Neural cell (in vitro differentiated cells): ENCODE data around the gene SCN3B.

Experiments
- EP300 ChIP-seq: fragments of 450-650 bp; conservative IDR thresholded peaks from 2 replicates; pipeline ENCODE4 v1.6.1; 2014; ENCODE audit warnings: antibody characterized with exemption, mild to moderate bottlenecking, moderate library complexity; ENCODE audit not compliant: poor library complexity, severe bottlenecking
- EZH2 ChIP-seq: fragments of 200-600, 300-800 bp; shearing (Covaris generic), sonication (generic); IDR thresholded peaks from 2 replicates; pipeline ENCODE4 v1.6.1; 2014; ENCODE audit warnings: antibody characterized with exemption, low read length, borderline replicate concordance, mild to moderate bottlenecking; ENCODE audit not compliant: insufficient read depth, poor library complexity, severe bottlenecking
- MXI1 ChIP-seq: fragments of 450-650 bp; conservative IDR thresholded peaks from 2 replicates; pipeline ENCODE4 v1.6.1; 2014; ENCODE audit warnings: antibody characterized with exemption, mild to moderate bottlenecking; ENCODE audit not compliant: poor library complexity, severe bottlenecking
- POLR2AphosphoS5 ChIP-seq: IDR thresholded peaks from 2 replicates; pipeline ENCODE4 v1.6.1; 2012
- RAD21 ChIP-seq: fragments of 450-650 bp; conservative IDR thresholded peaks from 2 replicates; pipeline ENCODE4 v1.6.1; 2014; ENCODE audit warnings: antibody characterized with exemption, mild to moderate bottlenecking, moderate library complexity
- SMC3 ChIP-seq: fragments of 450-650 bp; conservative IDR thresholded peaks from 2 replicates; pipeline ENCODE4 v1.6.1; 2014; ENCODE audit warnings: antibody characterized with exemption, mild to moderate bottlenecking, moderate library complexity; ENCODE audit not compliant: poor library complexity
- TAF1 ChIP-seq: IDR thresholded peaks from 2 replicates; pipeline ENCODE4 v1.6.1; 2012; ENCODE audit warnings: low read depth
- TF ChIP-seq, protein P1 (sequence below): fragments of 450-650 bp; IDR thresholded peaks from 2 replicates; pipeline ENCODE4 v1.5.1; 2014; ENCODE audit warnings: antibody characterized with exemption, mild to moderate bottlenecking, moderate library complexity; ENCODE audit not compliant: poor library complexity, severe bottlenecking
- TF ChIP-seq, protein P2 (sequence below): IDR thresholded peaks from 2 replicates; pipeline ENCODE4 v1.6.1; 2012; ENCODE audit warnings: borderline replicate concordance

DNA sequence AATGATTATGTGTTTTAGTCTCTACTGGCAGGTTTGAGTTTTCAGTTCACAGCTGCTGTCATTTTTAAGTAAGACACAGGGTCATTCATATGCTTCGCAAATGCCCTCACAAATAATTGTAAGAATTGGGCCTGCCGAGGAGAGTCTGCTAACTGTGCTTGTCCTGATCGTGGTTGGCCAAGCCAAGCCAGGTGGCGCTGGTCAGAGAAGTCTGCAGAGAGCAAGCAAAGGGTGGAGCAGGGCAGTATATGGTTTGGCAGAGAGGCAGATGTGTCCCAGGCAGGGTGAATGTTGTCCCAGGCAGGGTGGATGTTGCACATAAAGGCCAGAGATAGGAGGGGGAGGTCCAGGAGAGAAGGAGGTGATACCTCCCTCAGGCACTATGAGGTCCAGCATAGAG lies 52.7 kb downstream of the SCN3B start:
- TF ChIP-seq EZH2 (no peak), SMC3 (no peak), EP300 (no peak), POLR2AphosphoS5 (no peak), RAD21 (no peak), MXI1 (no peak), TAF1 (no peak)
- TF ChIP-seq, protein P1, sequence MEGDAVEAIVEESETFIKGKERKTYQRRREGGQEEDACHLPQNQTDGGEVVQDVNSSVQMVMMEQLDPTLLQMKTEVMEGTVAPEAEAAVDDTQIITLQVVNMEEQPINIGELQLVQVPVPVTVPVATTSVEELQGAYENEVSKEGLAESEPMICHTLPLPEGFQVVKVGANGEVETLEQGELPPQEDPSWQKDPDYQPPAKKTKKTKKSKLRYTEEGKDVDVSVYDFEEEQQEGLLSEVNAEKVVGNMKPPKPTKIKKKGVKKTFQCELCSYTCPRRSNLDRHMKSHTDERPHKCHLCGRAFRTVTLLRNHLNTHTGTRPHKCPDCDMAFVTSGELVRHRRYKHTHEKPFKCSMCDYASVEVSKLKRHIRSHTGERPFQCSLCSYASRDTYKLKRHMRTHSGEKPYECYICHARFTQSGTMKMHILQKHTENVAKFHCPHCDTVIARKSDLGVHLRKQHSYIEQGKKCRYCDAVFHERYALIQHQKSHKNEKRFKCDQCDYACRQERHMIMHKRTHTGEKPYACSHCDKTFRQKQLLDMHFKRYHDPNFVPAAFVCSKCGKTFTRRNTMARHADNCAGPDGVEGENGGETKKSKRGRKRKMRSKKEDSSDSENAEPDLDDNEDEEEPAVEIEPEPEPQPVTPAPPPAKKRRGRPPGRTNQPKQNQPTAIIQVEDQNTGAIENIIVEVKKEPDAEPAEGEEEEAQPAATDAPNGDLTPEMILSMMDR, result no peak
- TF ChIP-seq, protein P2, sequence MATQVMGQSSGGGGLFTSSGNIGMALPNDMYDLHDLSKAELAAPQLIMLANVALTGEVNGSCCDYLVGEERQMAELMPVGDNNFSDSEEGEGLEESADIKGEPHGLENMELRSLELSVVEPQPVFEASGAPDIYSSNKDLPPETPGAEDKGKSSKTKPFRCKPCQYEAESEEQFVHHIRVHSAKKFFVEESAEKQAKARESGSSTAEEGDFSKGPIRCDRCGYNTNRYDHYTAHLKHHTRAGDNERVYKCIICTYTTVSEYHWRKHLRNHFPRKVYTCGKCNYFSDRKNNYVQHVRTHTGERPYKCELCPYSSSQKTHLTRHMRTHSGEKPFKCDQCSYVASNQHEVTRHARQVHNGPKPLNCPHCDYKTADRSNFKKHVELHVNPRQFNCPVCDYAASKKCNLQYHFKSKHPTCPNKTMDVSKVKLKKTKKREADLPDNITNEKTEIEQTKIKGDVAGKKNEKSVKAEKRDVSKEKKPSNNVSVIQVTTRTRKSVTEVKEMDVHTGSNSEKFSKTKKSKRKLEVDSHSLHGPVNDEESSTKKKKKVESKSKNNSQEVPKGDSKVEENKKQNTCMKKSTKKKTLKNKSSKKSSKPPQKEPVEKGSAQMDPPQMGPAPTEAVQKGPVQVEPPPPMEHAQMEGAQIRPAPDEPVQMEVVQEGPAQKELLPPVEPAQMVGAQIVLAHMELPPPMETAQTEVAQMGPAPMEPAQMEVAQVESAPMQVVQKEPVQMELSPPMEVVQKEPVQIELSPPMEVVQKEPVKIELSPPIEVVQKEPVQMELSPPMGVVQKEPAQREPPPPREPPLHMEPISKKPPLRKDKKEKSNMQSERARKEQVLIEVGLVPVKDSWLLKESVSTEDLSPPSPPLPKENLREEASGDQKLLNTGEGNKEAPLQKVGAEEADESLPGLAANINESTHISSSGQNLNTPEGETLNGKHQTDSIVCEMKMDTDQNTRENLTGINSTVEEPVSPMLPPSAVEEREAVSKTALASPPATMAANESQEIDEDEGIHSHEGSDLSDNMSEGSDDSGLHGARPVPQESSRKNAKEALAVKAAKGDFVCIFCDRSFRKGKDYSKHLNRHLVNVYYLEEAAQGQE, result no peak
